Testis (tissue), 3 donors: ENCODE measurements around the gene CAMKMT. TPM values are rescaled to one million over a fixed set of nuclear protein-coding genes. Genes with fewer than 3 reads are reported as not detected.
A peak's percentile ranks its signal among the peaks of the same experiment; 100 is the strongest.

Experiments
- DNase-seq: peaks from one replicate; pipeline ENCODE4 v3.0.0-alpha.2; 2019
- H3K27ac ChIP-seq, 2 donors: fragments of 200-600 bp; sonication (generic); one replicate each; pipeline ENCODE4 v1.5.1; 2019
- H3K27me3 ChIP-seq: fragments of 200-600 bp; sonication (generic); one replicate; pipeline ENCODE4 v1.5.1; 2019
- H3K36me3 ChIP-seq: fragments of 200-600 bp; sonication (generic); one replicate; pipeline ENCODE4 v1.5.1; 2017; ENCODE audit warnings: low read depth; ENCODE audit errors: missing control alignments
- H3K4me1 ChIP-seq: fragments of 200-600 bp; sonication (generic); one replicate; pipeline ENCODE4 v1.5.1; 2019
- H3K4me3 ChIP-seq, 2 donors: fragments of 200-600 bp; sonication (generic); one replicate each; pipeline ENCODE4 v1.5.1; 2017 to 2019
- H3K9me3 ChIP-seq: fragments of 200-600 bp; sonication (generic); one replicate; pipeline ENCODE4 v1.5.1; 2017
- CTCF ChIP-seq, 3 experiments: fragments of 450-650 bp in 2 of 3; fragments of 200-600 bp in 1 of 3; sonication (generic) in 1 of 3; IDR thresholded peaks; one replicate each; pipeline ENCODE4 v1.5.1; 2016 to 2019; ENCODE audit warnings: antibody characterized with exemption in 3 of 3, mild to moderate bottlenecking in 2 of 3, moderate library complexity in 1 of 3
- POLR2A ChIP-seq: fragments of 450-650 bp; IDR thresholded peaks from one replicate; pipeline ENCODE4 v1.6.1; 2017; ENCODE audit warnings: antibody characterized with exemption, mild to moderate bottlenecking, moderate library complexity
- WGBS, 2 donors: methylation state at CpG; one replicate each; pipeline ENCODE4 v1.1.5; 2018; 5-methylcytosine and 5-hydroxymethylcytosine counted together
- intact Hi-C: fragments of 100-400 bp; cut with DNase I; formaldehyde crosslinking; loops from one replicate; pipeline ENCODE4 v1.15.1; 2023; ENCODE audit warnings: low total_unique reads
- polyA plus RNA-seq: library from polyadenylated mRNA; stranded (reverse); fragments of 350-450 nt; fragmentation: Illumina TruSeq; extraction: RNeasy Lipid Tissue Mini Kit (QIAGEN cat#74804); gene quantifications from one replicate; pipeline ENCODE4 v1.2.3, GENCODE V29; 2014; ENCODE audit warnings: low read depth, low replicate concordance; ENCODE audit not compliant: insufficient read depth
- total RNA-seq, 2 donors: library from RNA; depleted of rRNA; stranded (reverse); fragments of >200 nt; gene quantifications; one replicate each; pipeline ENCODE4 v1.2.3, GENCODE V29; 2016

Gene CAMKMT
- total and polyA plus RNA-seq, 3 donors from 2014 or later: 15.9 to 21.2 (median 18.5) TPM

DNA sequence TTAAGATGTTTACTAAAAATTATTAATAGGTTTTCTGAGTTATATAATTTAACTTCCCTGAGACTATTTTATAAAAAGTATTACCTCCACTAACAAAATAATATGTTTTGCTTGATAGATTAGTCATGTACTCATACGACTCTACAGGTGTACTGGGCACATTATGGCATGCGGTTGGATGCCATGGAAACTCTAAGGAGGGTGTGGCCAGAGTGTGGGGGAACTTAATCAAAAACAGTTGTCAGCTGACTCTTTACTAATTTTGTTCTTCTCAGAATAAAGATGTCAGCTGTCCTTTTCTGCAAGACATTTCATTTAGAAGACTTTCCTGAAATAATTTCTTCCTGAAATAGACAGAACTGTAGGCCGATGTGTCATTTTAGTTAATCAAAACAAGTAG is 351.4 kb downstream of the CAMKMT start:
- no peak overlapping the region for H3K4me3 ChIP-seq
- H3K36me3 ChIP-seq: no peaks in the 10 kb centered on the region
- no peaks in the 10 kb centered on the region for H3K27me3 ChIP-seq
- no peaks in the 10 kb centered on the region for H3K9me3 ChIP-seq
- TF ChIP-seq CTCF (IDR thresholded peaks at IDR 0.05): no peak
- TF ChIP-seq POLR2A: no peak
- WGBS, 2 donors: 84 to 96% methylated on average over 3 of the region's 3 CpGs
- intact Hi-C loops: no loop called here
- no peak for DNase-seq
- H3K4me1 ChIP-seq: no peaks in the 10 kb centered on the region
- no peak overlapping the region for H3K27ac ChIP-seq

- Histone ChIP-seq H3K9me3 (no peaks in the 10 kb centered on the region), H3K36me3 (no peaks in the 10 kb centered on the region), H3K4me1 (no peaks in the 10 kb centered on the region), H3K4me3 (no peak overlapping the region), H3K27ac (no peak overlapping the region), H3K27me3 (no peaks in the 10 kb centered on the region)
- DNase-seq: no peak
- 80 to 94% methylated on average over 3 of the region's 3 CpGs for WGBS, 2 donors
- intact Hi-C loops: no loop called here
- peak in 1 of 3 experiments; percentile 8 for TF ChIP-seq CTCF (IDR thresholded peaks at IDR 0.05)
- no peak for TF ChIP-seq POLR2A
These were observed 353.9 kb downstream of the CAMKMT start for GRCh38 chr2:44715671-44716081.

DNA sequence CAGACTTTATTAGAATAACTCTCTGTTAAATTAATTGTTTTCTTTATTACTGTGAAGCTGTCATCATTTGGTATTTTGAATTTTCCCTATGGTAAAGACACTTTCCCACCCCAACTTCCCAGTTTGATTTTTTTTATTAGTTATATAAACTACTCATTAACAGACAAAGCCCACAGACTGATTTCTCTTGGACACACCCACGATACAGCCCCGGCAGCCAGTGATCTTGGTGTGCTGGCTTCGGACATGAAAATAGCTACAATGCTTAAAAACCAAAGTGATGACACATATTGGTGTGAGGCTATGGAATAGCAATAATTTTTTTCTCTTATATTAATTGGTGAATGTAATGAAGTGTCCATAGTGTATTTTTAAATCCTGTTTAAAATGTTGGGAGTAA is 354.4 kb downstream of the CAMKMT start:
- WGBS, 2 donors: 94% methylated on average over 3 of the region's 3 CpGs

GRCh38 chr2:44718431-44718830 is 356.7 kb downstream of the CAMKMT start:
- WGBS, 2 donors: 77% methylated on average over 3 of the region's 3 CpGs
- Histone ChIP-seq H3K36me3 (no peaks in the 10 kb centered on the region), H3K4me1 (no peaks in the 10 kb centered on the region), H3K4me3 (no peak overlapping the region), H3K27me3 (no peaks in the 10 kb centered on the region), H3K27ac (no peak overlapping the region), H3K9me3 (no peaks in the 10 kb centered on the region)
- no peak for DNase-seq
- intact Hi-C loops: no loop called here
- TF ChIP-seq CTCF (IDR thresholded peaks at IDR 0.05) (no peak), POLR2A (no peak)

More for the DNA sequence above, 354.4 kb downstream of the CAMKMT start:
- no peak overlapping the region for H3K27ac ChIP-seq
- H3K36me3 ChIP-seq: no peaks in the 10 kb centered on the region
- H3K4me1 ChIP-seq: no peaks in the 10 kb centered on the region
- H3K4me3 ChIP-seq: no peak overlapping the region
- no peaks in the 10 kb centered on the region for H3K27me3 ChIP-seq
- TF ChIP-seq CTCF (IDR thresholded peaks at IDR 0.05) (no peak), POLR2A (no peak)
- intact Hi-C loops: no loop called here
- H3K9me3 ChIP-seq: no peaks in the 10 kb centered on the region
- no peak for DNase-seq

DNA sequence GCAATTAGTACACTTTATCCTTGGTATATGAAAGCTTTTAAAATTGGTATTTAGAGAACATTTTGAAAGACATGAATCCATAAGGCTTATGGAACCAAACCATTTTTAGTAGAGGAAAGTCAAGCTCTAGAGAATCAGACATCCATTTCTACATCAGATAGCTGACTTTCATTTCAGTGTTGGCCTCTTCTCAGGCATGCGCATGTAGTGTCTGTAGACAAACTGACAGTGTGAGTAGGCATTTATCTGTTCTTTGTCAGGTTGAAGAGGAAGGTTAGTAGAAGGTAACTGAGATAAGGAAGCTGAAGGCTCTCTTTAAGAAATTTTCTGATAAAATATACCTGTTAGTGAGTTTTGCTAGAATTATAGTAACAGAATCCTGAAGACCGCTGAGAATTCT is 357.8 kb downstream of the CAMKMT start:
- intact Hi-C loops: no loop called here

More for the DNA sequence above, 357.8 kb downstream of the CAMKMT start:
- H3K4me1 ChIP-seq: no peaks in the 10 kb centered on the region
- no peaks in the 10 kb centered on the region for H3K9me3 ChIP-seq
- 99 to 100% methylated on average over 2 of the region's 2 CpGs for whole genome bisulfite sequencing, 2 donors
- TF ChIP-seq POLR2A (no peak), CTCF (IDR thresholded peaks at IDR 0.05) (no peak)
- no peaks in the 10 kb centered on the region for H3K36me3 ChIP-seq
- H3K27ac ChIP-seq: no peak overlapping the region
- no peak overlapping the region for H3K4me3 ChIP-seq
- DNase-seq: no peak
- H3K27me3 ChIP-seq: no peaks in the 10 kb centered on the region
